ENCODE results near the gene KCNG1. TPM values are rescaled to one million over a fixed set of nuclear protein-coding genes. Genes with fewer than 3 reads are reported as not detected.

KCNG1 gene
- total and polyA plus RNA-seq, 2 experiments from 2014 or later: 8.1 to 26.3 TPM

DNA sequence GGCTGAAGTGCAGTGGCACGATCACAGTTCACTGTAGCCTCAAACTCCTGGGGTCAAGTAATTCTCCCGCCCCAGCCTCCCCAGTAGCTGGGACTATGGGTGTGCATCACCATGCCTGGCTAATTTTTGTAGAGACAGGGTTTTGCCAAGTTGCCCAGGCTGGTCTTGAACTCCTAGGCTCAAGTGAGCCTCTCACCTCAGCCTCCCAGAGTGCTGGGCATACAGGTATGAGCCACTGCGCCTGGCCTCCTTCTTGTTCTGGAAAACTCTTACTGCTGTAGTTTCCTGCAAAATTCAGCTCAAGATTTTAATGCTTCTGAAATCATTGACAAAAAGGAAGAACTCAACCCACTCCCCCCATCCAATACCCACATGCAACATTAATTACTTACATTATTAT, 21.9 kb upstream of the KCNG1 start (continued):
- TF ChIP-seq, protein P1, sequence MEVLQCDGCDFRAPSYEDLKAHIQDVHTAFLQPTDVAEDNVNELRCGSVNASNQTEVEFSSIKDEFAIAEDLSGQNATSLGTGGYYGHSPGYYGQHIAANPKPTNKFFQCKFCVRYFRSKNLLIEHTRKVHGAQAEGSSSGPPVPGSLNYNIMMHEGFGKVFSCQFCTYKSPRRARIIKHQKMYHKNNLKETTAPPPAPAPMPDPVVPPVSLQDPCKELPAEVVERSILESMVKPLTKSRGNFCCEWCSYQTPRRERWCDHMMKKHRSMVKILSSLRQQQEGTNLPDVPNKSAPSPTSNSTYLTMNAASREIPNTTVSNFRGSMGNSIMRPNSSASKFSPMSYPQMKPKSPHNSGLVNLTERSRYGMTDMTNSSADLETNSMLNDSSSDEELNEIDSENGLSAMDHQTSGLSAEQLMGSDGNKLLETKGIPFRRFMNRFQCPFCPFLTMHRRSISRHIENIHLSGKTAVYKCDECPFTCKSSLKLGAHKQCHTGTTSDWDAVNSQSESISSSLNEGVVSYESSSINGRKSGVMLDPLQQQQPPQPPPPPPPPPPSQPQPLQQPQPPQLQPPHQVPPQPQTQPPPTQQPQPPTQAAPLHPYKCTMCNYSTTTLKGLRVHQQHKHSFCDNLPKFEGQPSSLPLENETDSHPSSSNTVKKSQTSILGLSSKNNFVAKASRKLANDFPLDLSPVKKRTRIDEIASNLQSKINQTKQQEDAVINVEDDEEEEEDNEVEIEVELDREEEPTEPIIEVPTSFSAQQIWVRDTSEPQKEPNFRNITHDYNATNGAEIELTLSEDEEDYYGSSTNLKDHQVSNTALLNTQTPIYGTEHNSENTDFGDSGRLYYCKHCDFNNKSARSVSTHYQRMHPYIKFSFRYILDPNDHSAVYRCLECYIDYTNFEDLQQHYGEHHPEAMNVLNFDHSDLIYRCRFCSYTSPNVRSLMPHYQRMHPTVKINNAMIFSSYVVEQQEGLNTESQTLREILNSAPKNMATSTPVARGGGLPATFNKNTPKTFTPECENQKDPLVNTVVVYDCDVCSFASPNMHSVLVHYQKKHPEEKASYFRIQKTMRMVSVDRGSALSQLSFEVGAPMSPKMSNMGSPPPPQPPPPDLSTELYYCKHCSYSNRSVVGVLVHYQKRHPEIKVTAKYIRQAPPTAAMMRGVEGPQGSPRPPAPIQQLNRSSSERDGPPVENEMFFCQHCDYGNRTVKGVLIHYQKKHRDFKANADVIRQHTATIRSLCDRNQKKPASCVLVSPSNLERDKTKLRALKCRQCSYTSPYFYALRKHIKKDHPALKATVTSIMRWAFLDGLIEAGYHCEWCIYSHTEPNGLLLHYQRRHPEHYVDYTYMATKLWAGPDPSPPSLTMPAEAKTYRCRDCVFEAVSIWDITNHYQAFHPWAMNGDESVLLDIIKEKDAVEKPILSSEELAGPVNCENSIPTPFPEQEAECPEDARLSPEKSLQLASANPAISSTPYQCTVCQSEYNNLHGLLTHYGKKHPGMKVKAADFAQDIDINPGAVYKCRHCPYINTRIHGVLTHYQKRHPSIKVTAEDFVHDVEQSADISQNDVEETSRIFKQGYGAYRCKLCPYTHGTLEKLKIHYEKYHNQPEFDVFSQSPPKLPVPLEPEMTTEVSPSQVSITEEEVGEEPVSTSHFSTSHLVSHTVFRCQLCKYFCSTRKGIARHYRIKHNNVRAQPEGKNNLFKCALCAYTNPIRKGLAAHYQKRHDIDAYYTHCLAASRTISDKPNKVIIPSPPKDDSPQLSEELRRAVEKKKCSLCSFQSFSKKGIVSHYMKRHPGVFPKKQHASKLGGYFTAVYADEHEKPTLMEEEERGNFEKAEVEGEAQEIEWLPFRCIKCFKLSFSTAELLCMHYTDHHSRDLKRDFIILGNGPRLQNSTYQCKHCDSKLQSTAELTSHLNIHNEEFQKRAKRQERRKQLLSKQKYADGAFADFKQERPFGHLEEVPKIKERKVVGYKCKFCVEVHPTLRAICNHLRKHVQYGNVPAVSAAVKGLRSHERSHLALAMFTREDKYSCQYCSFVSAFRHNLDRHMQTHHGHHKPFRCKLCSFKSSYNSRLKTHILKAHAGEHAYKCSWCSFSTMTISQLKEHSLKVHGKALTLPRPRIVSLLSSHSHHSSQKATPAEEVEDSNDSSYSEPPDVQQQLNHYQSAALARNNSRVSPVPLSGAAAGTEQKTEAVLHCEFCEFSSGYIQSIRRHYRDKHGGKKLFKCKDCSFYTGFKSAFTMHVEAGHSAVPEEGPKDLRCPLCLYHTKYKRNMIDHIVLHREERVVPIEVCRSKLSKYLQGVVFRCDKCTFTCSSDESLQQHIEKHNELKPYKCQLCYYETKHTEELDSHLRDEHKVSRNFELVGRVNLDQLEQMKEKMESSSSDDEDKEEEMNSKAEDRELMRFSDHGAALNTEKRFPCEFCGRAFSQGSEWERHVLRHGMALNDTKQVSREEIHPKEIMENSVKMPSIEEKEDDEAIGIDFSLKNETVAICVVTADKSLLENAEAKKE (CRISPR knock-in tag; IDR thresholded peaks at IDR 0.05): no peak
- TF ChIP-seq, protein P2, sequence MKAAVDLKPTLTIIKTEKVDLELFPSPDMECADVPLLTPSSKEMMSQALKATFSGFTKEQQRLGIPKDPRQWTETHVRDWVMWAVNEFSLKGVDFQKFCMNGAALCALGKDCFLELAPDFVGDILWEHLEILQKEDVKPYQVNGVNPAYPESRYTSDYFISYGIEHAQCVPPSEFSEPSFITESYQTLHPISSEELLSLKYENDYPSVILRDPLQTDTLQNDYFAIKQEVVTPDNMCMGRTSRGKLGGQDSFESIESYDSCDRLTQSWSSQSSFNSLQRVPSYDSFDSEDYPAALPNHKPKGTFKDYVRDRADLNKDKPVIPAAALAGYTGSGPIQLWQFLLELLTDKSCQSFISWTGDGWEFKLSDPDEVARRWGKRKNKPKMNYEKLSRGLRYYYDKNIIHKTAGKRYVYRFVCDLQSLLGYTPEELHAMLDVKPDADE (IDR thresholded peaks at IDR 0.05): no peak
- TF ChIP-seq STAT1 (IDR thresholded peaks at IDR 0.05; ENCODE audit: unreplicated experiment): no peak
- no peak for TF ChIP-seq NANOG (IDR thresholded peaks at IDR 0.05; ENCODE audit: borderline replicate concordance)
- no peak for TF ChIP-seq EZH2 (IDR thresholded peaks at IDR 0.05; ENCODE audit: low read depth, unreplicated experiment)
- no peak for TF ChIP-seq CREB1 (CRISPR knock-in tag; IDR thresholded peaks at IDR 0.05; ENCODE audit: low read depth)
- TF ChIP-seq ZNF114 (CRISPR knock-in tag; IDR thresholded peaks at IDR 0.05): no peak
- TF ChIP-seq, protein P3, sequence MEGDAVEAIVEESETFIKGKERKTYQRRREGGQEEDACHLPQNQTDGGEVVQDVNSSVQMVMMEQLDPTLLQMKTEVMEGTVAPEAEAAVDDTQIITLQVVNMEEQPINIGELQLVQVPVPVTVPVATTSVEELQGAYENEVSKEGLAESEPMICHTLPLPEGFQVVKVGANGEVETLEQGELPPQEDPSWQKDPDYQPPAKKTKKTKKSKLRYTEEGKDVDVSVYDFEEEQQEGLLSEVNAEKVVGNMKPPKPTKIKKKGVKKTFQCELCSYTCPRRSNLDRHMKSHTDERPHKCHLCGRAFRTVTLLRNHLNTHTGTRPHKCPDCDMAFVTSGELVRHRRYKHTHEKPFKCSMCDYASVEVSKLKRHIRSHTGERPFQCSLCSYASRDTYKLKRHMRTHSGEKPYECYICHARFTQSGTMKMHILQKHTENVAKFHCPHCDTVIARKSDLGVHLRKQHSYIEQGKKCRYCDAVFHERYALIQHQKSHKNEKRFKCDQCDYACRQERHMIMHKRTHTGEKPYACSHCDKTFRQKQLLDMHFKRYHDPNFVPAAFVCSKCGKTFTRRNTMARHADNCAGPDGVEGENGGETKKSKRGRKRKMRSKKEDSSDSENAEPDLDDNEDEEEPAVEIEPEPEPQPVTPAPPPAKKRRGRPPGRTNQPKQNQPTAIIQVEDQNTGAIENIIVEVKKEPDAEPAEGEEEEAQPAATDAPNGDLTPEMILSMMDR (conservative IDR thresholded peaks at IDR 0.05; ENCODE audit: low read depth in 2 of 2): no peak
- no peak for TF ChIP-seq ZNF331 (CRISPR knock-in tag; IDR thresholded peaks at IDR 0.05; ENCODE audit: low read depth)
- TF ChIP-seq POLR2AphosphoS5 (IDR thresholded peaks at IDR 0.05; ENCODE audit: low read depth): no peak
